ENCODE results near the gene TRAP1. TPM values are rescaled to one million over a fixed set of nuclear protein-coding genes. Genes with fewer than 3 reads are reported as not detected.

The TRAP1 gene
- 154 TPM for total RNA-seq

GRCh38 chr16:3717235-3718018 is at the start of gene TRAP1:
TRAP1 (minus strand) TSS chr16:3717524; CDS start chr16:3717508, 16 bp downstream.
- ATAC-seq = peak; percentile 96
- DNase-seq (ENCODE audit: low spot score) = peak; percentile 92

- ATAC-seq (no peak), DNase-seq (ENCODE audit: low spot score) (no peak)
Observed at GRCh38 chr16:3766177-3766576, 48.9 kb upstream of the TRAP1 start.

- DNase-seq (ENCODE audit: low spot score) (no peak), ATAC-seq (no peak)
Observed at GRCh38 chr16:3764409-3764808, 47.1 kb upstream of the TRAP1 start.

GRCh38 chr16:3762107-3762750 is 44.9 kb upstream of the TRAP1 start:
- ATAC-seq = no peak
- no peak for DNase-seq (ENCODE audit: low spot score)

GRCh38 chr16:3761375-3762106 is 44.2 kb upstream of the TRAP1 start:
- DNase-seq (ENCODE audit: low spot score) (no peak), ATAC-seq (no peak)

GRCh38 chr16:3760518-3760917 is 43.2 kb upstream of the TRAP1 start:
- DNase-seq (ENCODE audit: low spot score) = no peak
- ATAC-seq = no peak

- ATAC-seq = no peak
- DNase-seq (ENCODE audit: low spot score) = no peak
Observed at GRCh38 chr16:3759736-3760135, 42.4 kb upstream of the TRAP1 start.

- ATAC-seq = peak; percentile 83
- DNase-seq (ENCODE audit: low spot score) = peak; percentile 61
Observed at GRCh38 chr16:3756113-3756512, 38.8 kb upstream of the TRAP1 start.

- ATAC-seq (peak; percentile 76), DNase-seq (ENCODE audit: low spot score) (no peak)
Observed at GRCh38 chr16:3755249-3755648, 37.9 kb upstream of the TRAP1 start.

- no peak for DNase-seq (ENCODE audit: low spot score)
- ATAC-seq = no peak
Observed at GRCh38 chr16:3754772-3755171, 37.4 kb upstream of the TRAP1 start.

- no peak for DNase-seq (ENCODE audit: low spot score)
- ATAC-seq = no peak
Observed at GRCh38 chr16:3754081-3754703, 36.9 kb upstream of the TRAP1 start.

GRCh38 chr16:3752984-3753383 is 35.7 kb upstream of the TRAP1 start:
- ATAC-seq (no peak), DNase-seq (ENCODE audit: low spot score) (no peak)

GRCh38 chr16:3751878-3752277 is 34.6 kb upstream of the TRAP1 start:
- ATAC-seq = no peak
- DNase-seq (ENCODE audit: low spot score) = no peak

GRCh38 chr16:3748307-3748706 is 31.0 kb upstream of the TRAP1 start:
- no peak for DNase-seq (ENCODE audit: low spot score)
- ATAC-seq = no peak

- ATAC-seq = no peak
- no peak for DNase-seq (ENCODE audit: low spot score)
Observed at GRCh38 chr16:3745751-3746355, 28.5 kb upstream of the TRAP1 start.

GRCh38 chr16:3744018-3744417 is 26.7 kb upstream of the TRAP1 start:
- DNase-seq (ENCODE audit: low spot score) (no peak), ATAC-seq (peak; percentile 20)

GRCh38 chr16:3740934-3741333 is 23.6 kb upstream of the TRAP1 start:
- ATAC-seq (no peak), DNase-seq (ENCODE audit: low spot score) (no peak)

- DNase-seq (ENCODE audit: low spot score) = no peak
- no peak for ATAC-seq
Observed at GRCh38 chr16:3740186-3740585, 22.9 kb upstream of the TRAP1 start.

- no peak for ATAC-seq
- DNase-seq (ENCODE audit: low spot score) = no peak
Observed at GRCh38 chr16:3739636-3740035, 22.3 kb upstream of the TRAP1 start.

GRCh38 chr16:3738541-3738940 is 21.2 kb upstream of the TRAP1 start:
- ATAC-seq = no peak
- DNase-seq (ENCODE audit: low spot score) = no peak

- no peak for ATAC-seq
- DNase-seq (ENCODE audit: low spot score) = no peak
Observed at GRCh38 chr16:3738128-3738527, 20.8 kb upstream of the TRAP1 start.

All from left lobe of liver (tissue), 2 donors.